CD8-positive, alpha-beta memory T cell (primary cell): ENCODE measurements around the gene MYF5. TPM values are rescaled to one million over a fixed set of nuclear protein-coding genes. Genes with fewer than 3 reads are reported as not detected.

Experiments used
- CTCF ChIA-PET: fragments of 350-600 bp; sonication (Branson Sonifier 250); formaldehyde crosslinking; loops from one replicate; lab custom pipeline; 2021; ENCODE audit warnings: antibody characterized with exemption; lab: Charles Lee
- POLR2A ChIA-PET: fragments of 350-600 bp; sonication (Branson Sonifier 250); formaldehyde crosslinking; loops from one replicate; lab custom pipeline; 2021; ENCODE audit warnings: antibody characterized with exemption; lab: Charles Lee
- DNase-seq, 5 donors: peaks; one replicate each; pipeline versions ENCODE4 v3.0.0 to v3.0.0-alpha.2; 2020 to 2022; ENCODE audit warnings: mixed read lengths in 1 of 5
- H3K27ac ChIP-seq: one replicate; pipeline ENCODE4 v1.7.0; 2013; ENCODE audit warnings: low read depth, mild to moderate bottlenecking, low read length, moderate library complexity
- H3K27me3 ChIP-seq: 2 replicates; pipeline ENCODE4 v1.7.0; 2013; ENCODE audit warnings: low read length, mild to moderate bottlenecking; ENCODE audit not compliant: insufficient read depth, poor library complexity, severe bottlenecking
- H3K36me3 ChIP-seq: 2 replicates; pipeline ENCODE4 v1.7.0; 2013; ENCODE audit warnings: mild to moderate bottlenecking, low read length, moderate library complexity; ENCODE audit not compliant: insufficient read depth
- H3K4me1 ChIP-seq: 2 replicates; pipeline ENCODE4 v1.7.0; 2013; ENCODE audit warnings: mild to moderate bottlenecking, low read length, moderate library complexity; ENCODE audit not compliant: insufficient read depth
- H3K4me3 ChIP-seq: 2 replicates; pipeline ENCODE4 v1.7.0; 2013; ENCODE audit warnings: mild to moderate bottlenecking, low read length
- H3K9me3 ChIP-seq: 2 replicates; pipeline ENCODE4 v1.7.0; 2013; ENCODE audit warnings: mild to moderate bottlenecking, low read length
- H3K27ac Mint-ChIP-seq, 8 donors: one replicate each; pipeline ENCODE4 v1.8.0; 2020 to 2021; ENCODE audit warnings: mixed read lengths in 8 of 8, mild to moderate bottlenecking in 6 of 8, inconsistent platforms in 3 of 8, moderate library complexity in 3 of 8
- H3K27me3 Mint-ChIP-seq, 2 donors: one replicate each; pipeline ENCODE4 v1.8.0; 2020 to 2021; ENCODE audit warnings: mixed read lengths in 2 of 2, mild to moderate bottlenecking in 1 of 2, moderate library complexity in 1 of 2
- H3K36me3 Mint-ChIP-seq, 3 donors: one replicate each; pipeline ENCODE4 v1.8.0; 2020 to 2021; ENCODE audit warnings: mixed read lengths in 3 of 3, inconsistent platforms in 1 of 3, mild to moderate bottlenecking in 1 of 3
- H3K4me1 Mint-ChIP-seq, 3 donors: one replicate each; pipeline ENCODE4 v1.8.0; 2020 to 2021; ENCODE audit warnings: mixed read lengths in 3 of 3, inconsistent platforms in 1 of 3, mild to moderate bottlenecking in 1 of 3
- H3K4me3 Mint-ChIP-seq, 7 donors: one replicate each; pipeline ENCODE4 v1.8.0; 2020 to 2021; ENCODE audit warnings: mixed read lengths in 7 of 7, mild to moderate bottlenecking in 6 of 7, moderate library complexity in 4 of 7, inconsistent platforms in 2 of 7
- H3K9me3 Mint-ChIP-seq, 5 donors: one replicate each; pipeline ENCODE4 v1.8.0; 2020 to 2022; ENCODE audit warnings: mixed read lengths in 5 of 5, mild to moderate bottlenecking in 3 of 5, moderate library complexity in 2 of 5, inconsistent platforms in 1 of 5
- polyA plus RNA-seq: library from polyadenylated mRNA; unstranded; fragments of 300-500 nt; fragmentation: Illumina TruSeq; gene quantifications from one replicate; pipeline ENCODE4 v1.2.3, GENCODE V29; 2021
- total RNA-seq, 2 experiments: library from RNA; stranded (reverse); gene quantifications; one replicate each; pipeline ENCODE4 v1.2.3, GENCODE V29; 2021

MYF5 gene
- total and polyA plus RNA-seq, 3 experiments from 2014 or later = not detected

GRCh38 chr12:80717856-80718255 is 1.1 kb downstream of the MYF5 start:
- no peak for DNase-seq
- H3K9me3 ChIP-seq = no peaks in the 10 kb centered on the region
- no peaks in the 10 kb centered on the region for H3K36me3 ChIP-seq
- H3K27ac ChIP-seq = no peak overlapping the region
- Mint-ChIP-seq H3K4me3 (no peak overlapping the region), H3K36me3 (no peaks in the 10 kb centered on the region), H3K27ac (no peak overlapping the region), H3K4me1 (no peaks in the 10 kb centered on the region), H3K27me3 (peaks cover 2 to 13% of the 10 kb centered on the region in 2 donors), H3K9me3 (peaks cover 0 to 6% (median 0%) of the 10 kb centered on the region in 5 donors)
- H3K27me3 ChIP-seq = no peaks in the 10 kb centered on the region
- CTCF ChIA-PET = no interaction called here
- no peak overlapping the region for H3K4me3 ChIP-seq
- no peaks in the 10 kb centered on the region for H3K4me1 ChIP-seq
- POLR2A ChIA-PET = no interaction called here

- DNase-seq = no peak
- Histone ChIP-seq H3K27me3 (no peaks in the 10 kb centered on the region), H3K36me3 (no peaks in the 10 kb centered on the region), H3K27ac (no peak overlapping the region), H3K9me3 (no peaks in the 10 kb centered on the region), H3K4me1 (no peaks in the 10 kb centered on the region), H3K4me3 (no peak overlapping the region)
- H3K27me3 Mint-ChIP-seq = no peaks in the 10 kb centered on the region
- no peak overlapping the region for H3K4me3 Mint-ChIP-seq
- CTCF ChIA-PET = no interaction called here
- H3K36me3 Mint-ChIP-seq = no peaks in the 10 kb centered on the region
- H3K4me1 Mint-ChIP-seq = no peaks in the 10 kb centered on the region
- POLR2A ChIA-PET = no interaction called here
- no peaks in the 10 kb centered on the region for H3K9me3 Mint-ChIP-seq
- no peak overlapping the region for H3K27ac Mint-ChIP-seq
These were observed 3.8 kb downstream of the MYF5 start for GRCh38 chr12:80720516-80720915.

- Histone ChIP-seq H3K36me3 (no peaks in the 10 kb centered on the region), H3K4me3 (no peak overlapping the region), H3K27me3 (no peaks in the 10 kb centered on the region), H3K9me3 (no peaks in the 10 kb centered on the region), H3K4me1 (no peaks in the 10 kb centered on the region), H3K27ac (no peak overlapping the region)
- CTCF ChIA-PET = no interaction called here
- no peak overlapping the region for H3K4me3 Mint-ChIP-seq
- POLR2A ChIA-PET = no interaction called here
- H3K27ac Mint-ChIP-seq = no peak overlapping the region
- no peaks in the 10 kb centered on the region for H3K4me1 Mint-ChIP-seq
- H3K27me3 Mint-ChIP-seq = no peaks in the 10 kb centered on the region
- no peaks in the 10 kb centered on the region for H3K9me3 Mint-ChIP-seq
- H3K36me3 Mint-ChIP-seq = no peaks in the 10 kb centered on the region
- no peak for DNase-seq
These were observed 4.6 kb downstream of the MYF5 start for GRCh38 chr12:80721326-80721725.

GRCh38 chr12:80745851-80746505 is 29.3 kb downstream of the MYF5 start:
- H3K9me3 ChIP-seq = no peaks in the 10 kb centered on the region
- H3K9me3 Mint-ChIP-seq = peaks cover 2 to 15% (median 4%) of the 10 kb centered on the region in 5 donors
- no peaks in the 10 kb centered on the region for H3K4me1 ChIP-seq
- H3K4me3 Mint-ChIP-seq = no peak overlapping the region
- ChIA-PET POLR2A (no interaction called here), CTCF (no interaction called here)
- H3K36me3 ChIP-seq = no peaks in the 10 kb centered on the region
- H3K27me3 ChIP-seq = no peaks in the 10 kb centered on the region
- H3K36me3 Mint-ChIP-seq = no peaks in the 10 kb centered on the region
- H3K27ac ChIP-seq = no peak overlapping the region
- H3K4me3 ChIP-seq = no peak overlapping the region
- H3K4me1 Mint-ChIP-seq = no peaks in the 10 kb centered on the region
- DNase-seq = no peak
- H3K27me3 Mint-ChIP-seq = peaks cover 0 to 1% of the 10 kb centered on the region in 2 donors
- no peak overlapping the region for H3K27ac Mint-ChIP-seq

DNA sequence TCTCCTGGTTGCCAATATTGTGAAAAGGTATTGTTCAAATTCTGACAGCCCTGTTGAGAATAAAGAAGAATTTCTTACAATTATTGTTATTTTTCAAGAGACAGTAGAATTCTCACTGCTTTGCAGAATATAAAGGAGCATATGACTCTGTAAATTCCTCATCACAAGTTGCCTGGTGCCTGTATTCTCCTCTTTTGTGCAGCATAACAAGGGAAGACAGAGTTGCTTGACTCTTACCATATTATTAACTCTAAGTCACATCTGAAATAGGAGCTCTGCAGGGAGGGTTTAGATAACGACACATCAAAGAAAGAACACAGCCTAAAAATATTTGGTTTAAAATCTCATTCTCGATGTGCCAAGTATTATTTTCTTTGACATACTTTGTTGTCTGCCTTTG is 31.1 kb downstream of the MYF5 start:
- H3K36me3 Mint-ChIP-seq = no peaks in the 10 kb centered on the region
- no peak overlapping the region for H3K27ac ChIP-seq
- H3K4me3 Mint-ChIP-seq = no peak overlapping the region
- no peaks in the 10 kb centered on the region for H3K36me3 ChIP-seq
- H3K9me3 ChIP-seq = no peaks in the 10 kb centered on the region
- no peaks in the 10 kb centered on the region for H3K27me3 ChIP-seq
- CTCF ChIA-PET = no interaction called here
- no peaks in the 10 kb centered on the region for H3K4me1 Mint-ChIP-seq
- H3K27ac Mint-ChIP-seq = no peak overlapping the region
- no peaks in the 10 kb centered on the region for H3K27me3 Mint-ChIP-seq
- peaks cover 0 to 13% (median 3%) of the 10 kb centered on the region in 5 donors for H3K9me3 Mint-ChIP-seq
- POLR2A ChIA-PET = no interaction called here
- H3K4me1 ChIP-seq = no peaks in the 10 kb centered on the region
- H3K4me3 ChIP-seq = no peak overlapping the region
- DNase-seq = no peak

GRCh38 chr12:80749456-80749855 is 32.7 kb downstream of the MYF5 start:
- DNase-seq = no peak
- Histone ChIP-seq H3K36me3 (no peaks in the 10 kb centered on the region), H3K27ac (no peak overlapping the region), H3K27me3 (no peaks in the 10 kb centered on the region), H3K4me1 (no peaks in the 10 kb centered on the region), H3K9me3 (no peaks in the 10 kb centered on the region), H3K4me3 (no peak overlapping the region)
- H3K4me1 Mint-ChIP-seq = no peaks in the 10 kb centered on the region
- ChIA-PET CTCF (no interaction called here), POLR2A (no interaction called here)
- H3K27ac Mint-ChIP-seq = no peak overlapping the region
- no peak overlapping the region for H3K4me3 Mint-ChIP-seq
- H3K27me3 Mint-ChIP-seq = no peaks in the 10 kb centered on the region
- no peaks in the 10 kb centered on the region for H3K36me3 Mint-ChIP-seq
- peaks cover 0 to 11% (median 3%) of the 10 kb centered on the region in 5 donors for H3K9me3 Mint-ChIP-seq

GRCh38 chr12:80752464-80752863 is 35.8 kb downstream of the MYF5 start:
- Histone ChIP-seq H3K9me3 (no peaks in the 10 kb centered on the region), H3K36me3 (no peaks in the 10 kb centered on the region), H3K4me1 (no peaks in the 10 kb centered on the region), H3K27ac (no peak overlapping the region), H3K4me3 (no peak overlapping the region), H3K27me3 (no peaks in the 10 kb centered on the region)
- DNase-seq = no peak
- ChIA-PET POLR2A (no interaction called here), CTCF (no interaction called here)
- Mint-ChIP-seq H3K4me3 (no peak overlapping the region), H3K4me1 (no peaks in the 10 kb centered on the region), H3K36me3 (no peaks in the 10 kb centered on the region), H3K27me3 (no peaks in the 10 kb centered on the region), H3K9me3 (peaks cover 0 to 10% (median 4%) of the 10 kb centered on the region in 5 donors), H3K27ac (no peak overlapping the region)

- POLR2A ChIA-PET = no interaction called here
- Mint-ChIP-seq H3K4me1 (no peaks in the 10 kb centered on the region), H3K4me3 (no peak overlapping the region), H3K27ac (no peak overlapping the region), H3K36me3 (no peaks in the 10 kb centered on the region), H3K27me3 (no peaks in the 10 kb centered on the region), H3K9me3 (peaks cover 0 to 10% (median 6%) of the 10 kb centered on the region in 5 donors)
- Histone ChIP-seq H3K4me1 (no peaks in the 10 kb centered on the region), H3K4me3 (no peak overlapping the region), H3K27me3 (no peaks in the 10 kb centered on the region), H3K36me3 (no peaks in the 10 kb centered on the region), H3K27ac (no peak overlapping the region), H3K9me3 (no peaks in the 10 kb centered on the region)
- DNase-seq = no peak
- CTCF ChIA-PET = no interaction called here
These were observed 37.6 kb downstream of the MYF5 start for GRCh38 chr12:80754274-80754673.
